ENCODE measurements around the gene CNTF. TPM values are rescaled to one million over a fixed set of nuclear protein-coding genes. Genes with fewer than 3 reads are reported as not detected.

The CNTF gene
- total RNA-seq, 2 donors from 2014 or later = 1.8 to 2.1 TPM

- no peaks in the 10 kb centered on the region for H3K9me3 ChIP-seq
- H3K4me3 ChIP-seq = peak overlapping the region; percentile 89
- intact Hi-C loops (cut with DNase I) = loop anchor here (10.0 kb wide), 2 partner anchors 45 to 95 kb away; partner anchors contain the start of gene CNTF
- DNase-seq = peak; percentile 96
- H3K9ac ChIP-seq (ENCODE audit: low read depth in 2 of 2, low read length in 2 of 2) = peak overlapping the region; percentile 93 to 97
- H3K36me3 ChIP-seq = no peaks in the 10 kb centered on the region
- peak; percentile 67 for TF ChIP-seq CTCF (IDR thresholded peaks at IDR 0.05)
- peak overlapping the region; percentile 100 for H3K27ac ChIP-seq
- no peaks in the 10 kb centered on the region for H3K27me3 ChIP-seq
- peaks cover 25% of the 10 kb centered on the region for H3K4me1 ChIP-seq
Observed at GRCh38 chr11:58579192-58580129, 43.0 kb upstream of the CNTF start.

GRCh38 chr11:58580311-58580710, 42.2 kb upstream of the CNTF start:
- DNase-seq = no peak
- peak overlapping the region in 1 of 2 donors; percentile 93 for H3K9ac ChIP-seq (ENCODE audit: low read depth in 2 of 2, low read length in 2 of 2)

GRCh38 chr11:58582437-58582836, 40.0 kb upstream of the CNTF start:
- intact Hi-C loops (cut with DNase I) = no loop called here
- no peak overlapping the region for H3K4me3 ChIP-seq
- no peak for DNase-seq
- peaks cover 19% of the 10 kb centered on the region for H3K4me1 ChIP-seq
- no peaks in the 10 kb centered on the region for H3K36me3 ChIP-seq
- no peak overlapping the region for H3K27ac ChIP-seq
- H3K9ac ChIP-seq (ENCODE audit: low read depth in 2 of 2, low read length in 2 of 2) = no peak overlapping the region
- H3K9me3 ChIP-seq = no peaks in the 10 kb centered on the region
- H3K27me3 ChIP-seq = no peaks in the 10 kb centered on the region
- TF ChIP-seq CTCF (IDR thresholded peaks at IDR 0.05) = no peak

More at GRCh38 chr11:58580311-58580710, 42.2 kb upstream of the CNTF start:
- Histone ChIP-seq H3K4me1 (peaks cover 25% of the 10 kb centered on the region), H3K27ac (peak overlapping the region; percentile 100), H3K4me3 (peak overlapping the region; percentile 89), H3K9me3 (no peaks in the 10 kb centered on the region), H3K27me3 (no peaks in the 10 kb centered on the region), H3K36me3 (no peaks in the 10 kb centered on the region)
- intact Hi-C loops (cut with DNase I) = no loop called here
- no peak for TF ChIP-seq CTCF (IDR thresholded peaks at IDR 0.05)

GRCh38 chr11:58586998-58587397, 35.5 kb upstream of the CNTF start:
- no peak overlapping the region for H3K9ac ChIP-seq (ENCODE audit: low read depth in 2 of 2, low read length in 2 of 2)
- no peaks in the 10 kb centered on the region for H3K27me3 ChIP-seq
- H3K4me1 ChIP-seq = peaks cover 12% of the 10 kb centered on the region
- TF ChIP-seq CTCF (IDR thresholded peaks at IDR 0.05) = no peak
- no peak overlapping the region for H3K27ac ChIP-seq
- H3K4me3 ChIP-seq = no peak overlapping the region
- no peaks in the 10 kb centered on the region for H3K36me3 ChIP-seq
- no peaks in the 10 kb centered on the region for H3K9me3 ChIP-seq
- DNase-seq = no peak
- intact Hi-C loops (cut with DNase I) = no loop called here

GRCh38 chr11:58591659-58592058, 30.8 kb upstream of the CNTF start:
- no peak for TF ChIP-seq CTCF (IDR thresholded peaks at IDR 0.05)
- Histone ChIP-seq H3K9me3 (no peaks in the 10 kb centered on the region), H3K9ac (ENCODE audit: low read depth in 2 of 2, low read length in 2 of 2) (no peak overlapping the region), H3K4me1 (peaks cover 9% of the 10 kb centered on the region), H3K36me3 (no peaks in the 10 kb centered on the region), H3K4me3 (no peak overlapping the region), H3K27me3 (no peaks in the 10 kb centered on the region), H3K27ac (no peak overlapping the region)
- intact Hi-C loops (cut with DNase I) = no loop called here
- DNase-seq = no peak

Data from colonic mucosa (tissue), 4 donors.